DMS 273 (cell line): ENCODE measurements around the gene FAM110C.
A peak's percentile ranks its signal among the peaks of the same experiment; 100 is the strongest.

Source experiments
- DNase-seq: peaks from one replicate; lab custom pipeline; 2025; ENCODE audit not compliant: unreplicated experiment; lab: John Stamatoyannopoulos, UW

Gene FAM110C

GRCh38 chr2:10222-10875 lies 36.0 kb downstream of the FAM110C start:
- DNase-seq = peak; percentile 12
